BE2C (cell line): ENCODE data around the gene PTK7.
A peak's percentile ranks its signal among the peaks of the same experiment; 100 is the strongest.

Experiments
- DNase-seq: peaks from one replicate; pipeline ENCODE4 v3.0.0-alpha.2; 2020
- H3K27me3 ChIP-seq: fragments of 250-450 bp; sonication (Bioruptor Pico); 2 replicates; pipeline ENCODE4 v1.5.1; 2020; ENCODE audit warnings: mild to moderate bottlenecking
- H3K36me3 ChIP-seq: fragments of 250-450 bp; sonication (Bioruptor Pico); 2 replicates; pipeline ENCODE4 v1.5.1; 2020; ENCODE audit warnings: mild to moderate bottlenecking
- H3K4me1 ChIP-seq: fragments of 250-450 bp; sonication (Bioruptor Pico); 2 replicates; pipeline ENCODE4 v1.5.1; 2020
- H3K4me3 ChIP-seq: 2 replicates; pipeline ENCODE4 v1.5.1; 2011; ENCODE audit warnings: low read depth, low read length
- H3K9me3 ChIP-seq: fragments of 250-450 bp; sonication (Bioruptor Pico); 2 replicates; pipeline ENCODE4 v1.5.1; 2020
- TF ChIP-seq, protein P1 (sequence below): IDR thresholded peaks from 2 replicates; pipeline ENCODE4 v1.5.1; 2012; ENCODE audit warnings: mild to moderate bottlenecking, low read depth, low read length

Gene PTK7

DNA sequence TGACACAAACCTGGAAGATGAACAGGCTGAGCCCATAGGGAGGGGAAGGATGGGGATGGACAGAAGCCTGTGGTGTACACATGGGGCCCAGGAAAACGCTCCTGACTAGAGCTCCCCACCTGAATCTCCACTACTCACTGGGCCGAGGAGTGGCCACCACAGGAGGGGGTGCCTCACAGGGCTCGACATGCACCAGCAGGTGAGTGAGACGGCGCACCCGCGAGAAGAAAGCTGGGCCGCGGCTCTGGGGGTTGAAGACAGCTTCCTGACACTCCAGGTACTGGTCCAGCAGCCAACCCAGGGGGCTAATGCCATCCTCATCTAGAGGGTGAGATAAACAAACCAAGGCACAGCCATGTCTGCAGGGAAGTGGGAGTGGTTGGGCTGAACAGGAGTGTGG is 32.8 kb upstream of the PTK7 start:
- Histone ChIP-seq H3K27me3 (no peaks in the 10 kb centered on the region), H3K4me3 (no peak overlapping the region), H3K36me3 (peaks cover 8% of the 10 kb centered on the region), H3K9me3 (no peaks in the 10 kb centered on the region), H3K4me1 (no peaks in the 10 kb centered on the region; the same call in 1 of the 2 replicates)
- no peak for DNase-seq
- TF ChIP-seq, protein P1, sequence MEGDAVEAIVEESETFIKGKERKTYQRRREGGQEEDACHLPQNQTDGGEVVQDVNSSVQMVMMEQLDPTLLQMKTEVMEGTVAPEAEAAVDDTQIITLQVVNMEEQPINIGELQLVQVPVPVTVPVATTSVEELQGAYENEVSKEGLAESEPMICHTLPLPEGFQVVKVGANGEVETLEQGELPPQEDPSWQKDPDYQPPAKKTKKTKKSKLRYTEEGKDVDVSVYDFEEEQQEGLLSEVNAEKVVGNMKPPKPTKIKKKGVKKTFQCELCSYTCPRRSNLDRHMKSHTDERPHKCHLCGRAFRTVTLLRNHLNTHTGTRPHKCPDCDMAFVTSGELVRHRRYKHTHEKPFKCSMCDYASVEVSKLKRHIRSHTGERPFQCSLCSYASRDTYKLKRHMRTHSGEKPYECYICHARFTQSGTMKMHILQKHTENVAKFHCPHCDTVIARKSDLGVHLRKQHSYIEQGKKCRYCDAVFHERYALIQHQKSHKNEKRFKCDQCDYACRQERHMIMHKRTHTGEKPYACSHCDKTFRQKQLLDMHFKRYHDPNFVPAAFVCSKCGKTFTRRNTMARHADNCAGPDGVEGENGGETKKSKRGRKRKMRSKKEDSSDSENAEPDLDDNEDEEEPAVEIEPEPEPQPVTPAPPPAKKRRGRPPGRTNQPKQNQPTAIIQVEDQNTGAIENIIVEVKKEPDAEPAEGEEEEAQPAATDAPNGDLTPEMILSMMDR, result no peak

DNA sequence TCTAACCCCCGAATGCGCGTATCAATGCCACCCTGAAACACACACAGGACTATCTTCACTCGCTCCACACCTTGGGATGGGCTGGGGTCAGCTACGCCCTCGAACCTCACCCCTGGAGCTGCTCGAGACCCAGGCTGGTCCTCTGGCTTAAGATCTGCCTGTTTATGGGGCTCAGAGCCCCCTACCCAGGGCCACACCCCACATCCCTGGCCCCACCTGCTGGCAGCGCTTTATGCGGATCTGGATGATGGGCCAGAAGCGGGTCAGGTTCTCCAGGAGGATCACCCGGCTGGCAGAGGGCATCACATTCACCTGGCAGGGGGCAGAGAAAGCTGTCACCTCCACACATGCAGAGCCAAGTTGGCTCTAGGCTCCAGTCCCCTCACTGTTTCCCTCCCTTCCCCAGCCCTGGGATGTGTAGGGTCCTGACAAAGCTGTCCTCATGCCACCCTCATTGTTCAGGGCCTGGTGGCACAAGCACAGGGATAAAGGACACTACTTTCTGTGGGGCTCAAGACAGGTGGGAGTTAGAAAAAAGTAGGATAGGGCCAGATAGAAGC is 30.7 kb upstream of the PTK7 start:
- Histone ChIP-seq H3K27me3 (no peaks in the 10 kb centered on the region), H3K4me1 (no peaks in the 10 kb centered on the region; the same call in 1 of the 2 replicates), H3K4me3 (no peak overlapping the region), H3K36me3 (peaks cover 5% of the 10 kb centered on the region), H3K9me3 (no peaks in the 10 kb centered on the region)
- TF ChIP-seq, protein P1, result no peak
- no peak for DNase-seq

DNA sequence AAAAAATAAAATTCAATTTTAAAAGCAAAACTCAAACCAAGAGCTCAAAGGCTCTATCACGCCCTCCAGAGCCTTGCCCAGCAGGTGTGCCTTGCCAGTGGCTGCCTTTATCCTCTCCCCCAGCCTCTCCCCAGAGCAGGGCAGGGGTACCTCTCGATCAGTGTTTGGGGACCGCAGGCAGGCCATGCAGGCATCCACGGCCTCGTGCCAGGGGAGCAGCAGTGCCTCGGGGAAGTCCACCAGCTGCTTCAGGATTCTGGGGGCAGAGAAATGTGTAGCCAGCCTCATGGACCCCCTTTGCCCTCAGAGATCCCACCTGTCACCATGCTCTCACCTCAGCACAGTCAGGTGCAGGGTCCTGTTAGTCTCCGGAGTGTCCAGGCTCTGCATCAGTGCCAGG is 28.1 kb upstream of the PTK7 start:
- TF ChIP-seq, protein P1, result no peak
- H3K36me3 ChIP-seq, result peaks cover 5% of the 10 kb centered on the region; the same call in 1 of the 2 replicates
- H3K27me3 ChIP-seq, result no peaks in the 10 kb centered on the region
- no peak overlapping the region for H3K4me3 ChIP-seq
- no peak for DNase-seq
- no peaks in the 10 kb centered on the region for H3K9me3 ChIP-seq
- H3K4me1 ChIP-seq, result no peaks in the 10 kb centered on the region

DNA sequence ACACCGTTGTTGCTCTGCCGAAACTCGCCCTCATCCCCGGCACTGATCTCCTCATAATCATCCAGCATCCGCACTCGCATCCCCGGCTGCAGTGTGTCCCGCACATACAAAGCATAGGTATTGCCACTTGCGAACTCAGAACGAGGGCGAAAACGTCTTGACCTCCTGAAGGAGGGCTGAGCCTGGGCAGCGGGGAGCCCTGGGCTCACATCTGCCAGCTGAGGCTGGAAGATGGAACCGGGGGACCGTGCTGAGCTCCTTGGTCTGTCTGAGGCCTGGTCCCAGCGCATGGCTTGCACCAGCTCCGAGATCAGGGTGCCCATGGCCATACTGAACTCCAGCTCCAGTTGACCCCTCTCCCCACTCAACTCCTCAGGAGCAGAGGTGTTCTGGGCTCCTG is 25.1 kb upstream of the PTK7 start:
- no peaks in the 10 kb centered on the region for H3K4me1 ChIP-seq
- DNase-seq, result no peak
- H3K27me3 ChIP-seq, result no peaks in the 10 kb centered on the region
- peaks cover 2% of the 10 kb centered on the region; the same call in 1 of the 2 replicates for H3K36me3 ChIP-seq
- TF ChIP-seq, protein P1, result no peak
- no peaks in the 10 kb centered on the region for H3K9me3 ChIP-seq
- no peak overlapping the region for H3K4me3 ChIP-seq

DNA sequence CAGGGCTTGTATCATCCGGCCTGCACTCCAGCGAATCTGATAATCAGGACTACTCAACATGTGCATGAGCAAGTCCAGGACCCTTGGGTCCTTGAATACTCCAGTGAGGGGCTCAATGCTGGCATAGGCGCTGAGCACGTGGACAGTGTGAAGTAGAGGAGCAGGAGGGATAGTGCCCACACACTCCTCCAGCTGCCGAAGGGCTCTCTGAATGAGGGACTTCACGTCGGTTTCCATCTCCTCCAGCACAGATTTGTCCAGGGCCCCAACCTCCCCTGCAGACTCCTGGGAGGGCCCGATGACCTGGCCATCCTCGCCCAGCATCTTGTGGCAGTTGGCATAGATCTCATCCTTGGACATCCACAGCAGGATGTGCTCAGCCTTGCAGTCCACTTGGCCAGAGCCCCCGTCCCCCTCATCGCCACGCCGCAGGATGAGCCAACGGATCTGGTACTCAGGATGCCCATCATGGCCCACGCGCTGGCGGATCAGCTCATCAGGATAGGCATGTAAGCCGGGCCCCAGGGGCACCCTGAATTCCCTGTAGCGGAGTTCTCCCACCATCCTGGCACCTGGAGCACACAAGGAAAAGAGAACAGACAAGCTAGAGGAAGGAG is 23.8 kb upstream of the PTK7 start:
- H3K27me3 ChIP-seq, result no peaks in the 10 kb centered on the region
- no peaks in the 10 kb centered on the region for H3K4me1 ChIP-seq
- no peak for DNase-seq
- H3K4me3 ChIP-seq, result peak overlapping the region; percentile 80
- TF ChIP-seq, protein P1, result no peak
- peaks cover 6% of the 10 kb centered on the region; the same call in 1 of the 2 replicates for H3K36me3 ChIP-seq
- H3K9me3 ChIP-seq, result no peaks in the 10 kb centered on the region

DNA sequence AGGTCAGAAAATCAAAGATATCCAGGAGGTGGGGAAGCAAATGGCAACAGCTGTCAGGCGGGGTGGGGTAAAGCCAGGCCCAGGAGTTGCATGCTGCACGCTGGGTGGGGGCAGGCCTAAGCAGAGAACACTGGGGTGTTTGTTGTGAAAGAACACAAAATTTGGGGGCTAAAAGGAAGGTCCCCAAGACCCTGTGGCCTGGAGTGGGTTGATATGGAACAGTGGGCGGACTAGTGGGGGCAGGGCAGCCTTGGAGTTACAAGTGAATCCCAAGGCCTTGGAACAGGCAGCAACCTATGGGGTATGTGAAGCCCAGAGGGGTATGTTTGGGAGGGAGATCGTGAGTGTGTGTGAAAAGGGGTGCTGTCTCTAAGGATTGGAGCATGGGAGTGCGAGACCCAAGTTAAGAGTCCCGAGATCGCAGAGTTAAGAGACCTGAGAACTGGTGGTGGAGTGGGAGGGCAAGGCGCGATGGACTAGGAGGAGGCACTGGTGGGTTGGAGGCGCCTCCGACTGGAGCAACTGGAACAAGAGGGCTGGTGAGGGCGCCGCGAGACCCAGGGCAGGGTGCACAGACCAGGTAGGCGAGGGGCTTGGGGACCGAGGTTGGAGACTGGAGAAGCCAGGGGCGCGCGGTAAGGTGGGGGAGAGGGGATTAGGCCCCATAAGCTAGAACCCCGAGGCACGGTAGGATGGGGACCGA is 23.1 kb upstream of the PTK7 start:
- Histone ChIP-seq H3K27me3 (no peaks in the 10 kb centered on the region), H3K9me3 (no peaks in the 10 kb centered on the region), H3K4me3 (peak overlapping the region; percentile 80), H3K36me3 (peaks cover 8% of the 10 kb centered on the region; the same call in 1 of the 2 replicates), H3K4me1 (no peaks in the 10 kb centered on the region)
- DNase-seq, result peak; percentile 32
- TF ChIP-seq, protein P1, result no peak
